HG03139 (cell line): ENCODE data around the gene RNASEH2A.

ENCODE experiments used
- ATAC-seq: cut with Tn5 transposase; IDR thresholded peaks from one replicate; pipeline ENCODE4 v1.9.1; 2021; ENCODE audit not compliant: unreplicated experiment

RNASEH2A gene

DNA sequence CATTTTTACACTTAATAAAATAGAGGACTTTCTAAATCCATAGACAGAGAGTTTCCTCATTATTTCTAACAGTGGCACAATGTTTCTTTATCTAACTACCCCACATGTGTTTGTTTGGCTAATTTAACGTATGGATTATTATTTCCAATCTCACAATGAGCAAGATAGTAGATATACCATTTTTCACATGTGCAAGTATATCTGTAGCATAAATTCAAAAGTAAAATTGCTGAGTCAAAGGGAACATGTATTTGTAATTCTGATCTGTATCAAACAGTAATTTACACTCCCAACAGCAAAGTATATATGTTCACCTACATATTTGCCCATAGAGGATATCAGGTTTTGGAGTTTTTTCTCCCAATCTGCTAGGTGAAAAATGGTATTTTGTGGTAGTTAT lies 50.3 kb downstream of the RNASEH2A start:
- ATAC-seq: no peak

DNA sequence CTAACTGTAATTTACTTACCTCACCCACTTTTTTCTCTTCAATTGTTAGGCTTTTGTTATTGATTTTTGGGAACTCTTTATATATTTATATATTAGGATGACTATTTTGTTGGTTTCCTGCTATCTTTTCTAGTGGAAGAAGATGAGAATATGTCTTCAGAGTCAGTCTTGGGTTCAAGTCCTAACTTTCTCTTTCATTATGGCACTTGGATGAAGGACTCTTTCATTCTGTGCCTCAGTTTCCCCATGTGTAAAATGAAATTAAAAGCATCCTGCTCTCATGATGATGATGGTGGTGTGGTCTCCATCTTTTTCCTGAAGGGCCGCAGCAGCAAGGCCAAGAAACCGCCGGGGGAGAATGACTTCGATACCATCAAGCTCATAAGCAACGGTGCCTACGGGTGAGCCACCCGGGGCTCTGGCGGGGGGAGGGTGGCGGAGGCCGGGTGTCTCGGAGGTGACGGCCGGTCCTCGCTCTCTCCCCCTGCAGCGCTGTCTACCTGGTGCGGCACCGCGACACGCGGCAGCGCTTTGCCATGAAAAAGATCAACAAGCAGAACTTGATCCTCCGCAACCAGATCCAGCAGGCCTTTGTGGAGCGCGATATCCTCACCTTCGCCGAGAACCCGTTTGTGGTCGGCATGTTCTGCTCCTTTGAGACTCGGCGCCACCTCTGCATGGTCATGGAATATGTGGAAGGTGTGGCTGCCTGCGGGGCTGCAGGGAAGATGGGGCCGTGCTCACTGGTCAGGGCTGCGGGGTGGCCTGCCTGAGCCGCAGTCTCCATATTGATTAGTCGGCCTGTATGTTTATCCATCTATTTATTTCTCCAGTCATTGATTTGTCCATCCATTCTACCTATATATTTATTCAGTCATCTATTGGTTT lies 51.9 kb downstream of the RNASEH2A start:
- ATAC-seq: no peak

DNA sequence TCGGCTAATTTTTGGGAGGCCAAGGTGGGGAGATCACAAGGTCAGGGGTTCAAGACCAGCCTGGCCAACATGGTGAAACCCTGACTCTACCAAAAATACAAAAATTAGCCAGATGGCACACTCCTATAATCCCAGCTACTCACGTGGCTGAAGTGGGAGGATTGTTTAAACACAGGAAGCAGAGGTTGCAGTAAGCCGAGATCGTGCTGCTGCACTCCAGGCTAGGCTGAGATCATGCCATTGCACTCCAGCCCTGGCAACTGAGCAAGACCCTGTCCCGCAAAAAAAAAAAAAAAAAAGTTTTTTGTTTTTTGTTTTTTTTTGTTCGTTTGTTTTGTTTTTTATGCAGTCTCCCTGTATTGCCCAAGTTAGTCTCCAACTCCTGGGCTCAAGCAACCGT lies 53.2 kb downstream of the RNASEH2A start:
- ATAC-seq: no peak
